Testis (tissue), 2 donors: ENCODE results near the gene CFAP77.

ENCODE experiments used
- CTCF ChIP-seq, 3 experiments: fragments of 450-650 bp in 2 of 3; fragments of 200-600 bp in 1 of 3; sonication (generic) in 1 of 3; IDR thresholded peaks; one replicate each; pipeline ENCODE4 v1.5.1; 2016 to 2019; ENCODE audit warnings: antibody characterized with exemption in 3 of 3, mild to moderate bottlenecking in 2 of 3, moderate library complexity in 1 of 3
- POLR2A ChIP-seq: fragments of 450-650 bp; IDR thresholded peaks from one replicate; pipeline ENCODE4 v1.6.1; 2017; ENCODE audit warnings: antibody characterized with exemption, mild to moderate bottlenecking, moderate library complexity

GRCh38 chr9:132494857-132495256 is 84.8 kb downstream of the CFAP77 start:
- TF ChIP-seq CTCF (IDR thresholded peaks at IDR 0.05) (no peak), POLR2A (no peak)
